A673 (cell line): Measurements from ENCODE around the gene HMG20B.

Source experiments
- EZH2 ChIP-seq: fragments of 200-600 bp; sonication (generic); IDR thresholded peaks from 2 replicates; pipeline ENCODE4 v1.6.1; 2017; ENCODE audit warnings: borderline replicate concordance, low read depth, mild to moderate bottlenecking, mixed read lengths, antibody characterized with exemption, low read length; ENCODE audit not compliant: poor library complexity, severe bottlenecking
- TF ChIP-seq, protein P1 (sequence below): fragments of 300-800, 200-600 bp; sonication (generic); conservative IDR thresholded peaks from 2 replicates; pipeline ENCODE4 v1.5.1; 2017; ENCODE audit warnings: low read depth, mild to moderate bottlenecking, antibody characterized with exemption, low read length, moderate library complexity, mixed read lengths

DNA sequence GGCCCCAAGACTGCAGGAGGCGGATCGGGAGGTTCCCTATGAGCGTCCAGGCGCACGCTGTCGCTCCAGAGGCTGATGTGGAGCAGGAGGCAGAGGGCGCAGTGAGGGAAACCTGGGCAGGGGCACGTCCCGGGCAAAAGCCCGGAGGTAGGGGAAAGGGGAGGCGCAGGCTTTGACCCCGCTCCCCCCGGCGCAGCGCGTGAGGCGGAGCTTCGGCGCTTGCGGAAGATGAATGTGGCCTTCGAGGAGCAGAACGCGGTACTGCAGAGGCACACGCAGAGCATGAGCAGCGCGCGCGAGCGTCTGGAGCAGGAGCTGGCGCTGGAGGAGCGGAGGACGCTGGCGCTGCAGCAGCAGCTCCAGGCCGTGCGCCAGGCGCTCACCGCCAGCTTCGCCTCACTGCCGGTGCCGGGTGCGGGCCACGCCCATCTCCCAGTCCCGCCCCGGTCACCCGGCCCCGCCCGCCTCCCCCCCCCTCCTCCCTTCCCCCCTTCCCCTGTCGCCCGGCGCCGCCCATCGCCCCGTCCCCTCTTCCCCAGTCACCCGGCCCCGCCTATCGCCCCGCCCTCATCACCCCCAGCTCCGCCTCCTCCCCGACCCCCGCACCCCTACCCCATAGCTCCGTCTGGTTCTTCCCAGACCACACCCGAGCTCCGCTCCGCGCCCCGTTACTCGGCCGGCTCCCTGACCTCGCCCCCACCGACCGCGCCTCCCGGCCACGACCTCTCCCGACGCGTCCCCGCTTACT, 4.1 kb downstream of the HMG20B start:
- TF ChIP-seq, protein P1, sequence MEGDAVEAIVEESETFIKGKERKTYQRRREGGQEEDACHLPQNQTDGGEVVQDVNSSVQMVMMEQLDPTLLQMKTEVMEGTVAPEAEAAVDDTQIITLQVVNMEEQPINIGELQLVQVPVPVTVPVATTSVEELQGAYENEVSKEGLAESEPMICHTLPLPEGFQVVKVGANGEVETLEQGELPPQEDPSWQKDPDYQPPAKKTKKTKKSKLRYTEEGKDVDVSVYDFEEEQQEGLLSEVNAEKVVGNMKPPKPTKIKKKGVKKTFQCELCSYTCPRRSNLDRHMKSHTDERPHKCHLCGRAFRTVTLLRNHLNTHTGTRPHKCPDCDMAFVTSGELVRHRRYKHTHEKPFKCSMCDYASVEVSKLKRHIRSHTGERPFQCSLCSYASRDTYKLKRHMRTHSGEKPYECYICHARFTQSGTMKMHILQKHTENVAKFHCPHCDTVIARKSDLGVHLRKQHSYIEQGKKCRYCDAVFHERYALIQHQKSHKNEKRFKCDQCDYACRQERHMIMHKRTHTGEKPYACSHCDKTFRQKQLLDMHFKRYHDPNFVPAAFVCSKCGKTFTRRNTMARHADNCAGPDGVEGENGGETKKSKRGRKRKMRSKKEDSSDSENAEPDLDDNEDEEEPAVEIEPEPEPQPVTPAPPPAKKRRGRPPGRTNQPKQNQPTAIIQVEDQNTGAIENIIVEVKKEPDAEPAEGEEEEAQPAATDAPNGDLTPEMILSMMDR = no peak
- TF ChIP-seq EZH2 = no peak
